Chondrocyte (in vitro differentiated cells): Measurements from ENCODE around the gene MSRB1. TPM values are rescaled to one million over a fixed set of nuclear protein-coding genes. Genes with fewer than 3 reads are reported as not detected.
"Not testable (repeated sequence)": the region's sequence is repeated elsewhere in the genome, so short reads cannot be mapped to it uniquely, and the experiment has no call there.

Source experiments
- DNase-seq: peaks from one replicate; pipeline ENCODE4 v3.0.0; 2021; ENCODE audit warnings: mixed read lengths, low spot score
- H3K27ac Mint-ChIP-seq: one replicate; pipeline ENCODE4 v1.8.0; 2021; ENCODE audit warnings: mild to moderate bottlenecking, moderate library complexity, mixed read lengths; ENCODE audit not compliant: unreplicated experiment
- H3K27me3 Mint-ChIP-seq: 2 replicates; pipeline ENCODE4 v1.8.0; 2021; ENCODE audit warnings: low read depth, mixed read lengths
- H3K36me3 Mint-ChIP-seq: 2 replicates; pipeline ENCODE4 v1.8.0; 2021; ENCODE audit warnings: low read depth, mixed read lengths
- H3K4me1 Mint-ChIP-seq: 2 replicates; pipeline ENCODE4 v1.8.0; 2021; ENCODE audit warnings: low read depth, mild to moderate bottlenecking, mixed read lengths
- H3K4me3 Mint-ChIP-seq: one replicate; pipeline ENCODE4 v1.8.0; 2021; ENCODE audit warnings: mild to moderate bottlenecking, moderate library complexity, mixed read lengths; ENCODE audit not compliant: unreplicated experiment
- H3K9me3 Mint-ChIP-seq: 2 replicates; pipeline ENCODE4 v1.8.0; 2021; ENCODE audit warnings: low read depth, mixed read lengths
- total RNA-seq: library from RNA; stranded (reverse); gene quantifications from 3 replicates; pipeline ENCODE4 v1.2.1, GENCODE V29; 2021
- TF ChIP-seq, protein P1 (sequence below): fragments of 200-600 bp; sonication (generic); IDR thresholded peaks from 2 replicates; pipeline ENCODE4 v1.5.0; 2021; ENCODE audit warnings: antibody characterized with exemption, mild to moderate bottlenecking, moderate library complexity

Gene MSRB1
- total RNA-seq, 1 donor from 2014 or later: 19.1 TPM

DNA sequence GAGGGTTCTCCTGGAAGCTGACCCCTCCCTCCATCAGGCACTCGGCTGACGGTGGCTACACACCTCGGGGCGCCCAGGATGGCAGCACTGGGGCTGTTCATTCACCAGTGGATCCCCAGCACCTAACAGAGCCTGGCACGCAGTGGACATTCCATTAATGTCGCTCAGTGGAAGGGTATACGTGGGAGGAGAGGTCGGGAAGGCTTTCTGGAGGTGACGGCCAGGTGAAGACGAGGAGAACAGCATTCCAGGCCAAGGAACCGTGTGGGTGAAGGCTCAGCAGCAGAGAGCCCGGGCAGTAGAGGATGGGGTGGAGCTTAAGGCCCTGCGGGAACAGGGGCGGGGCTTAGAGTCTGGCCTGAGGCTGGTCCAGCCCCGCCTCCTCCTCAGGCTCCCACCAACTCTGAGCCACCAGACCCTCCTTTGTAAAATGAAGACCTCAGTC, 22.2 kb downstream of the MSRB1 start:
- H3K27me3 Mint-ChIP-seq: peaks cover 44% of the 10 kb centered on the region
- no peak overlapping the region for H3K27ac Mint-ChIP-seq
- no peak overlapping the region for H3K4me3 Mint-ChIP-seq
- TF ChIP-seq, protein P1, sequence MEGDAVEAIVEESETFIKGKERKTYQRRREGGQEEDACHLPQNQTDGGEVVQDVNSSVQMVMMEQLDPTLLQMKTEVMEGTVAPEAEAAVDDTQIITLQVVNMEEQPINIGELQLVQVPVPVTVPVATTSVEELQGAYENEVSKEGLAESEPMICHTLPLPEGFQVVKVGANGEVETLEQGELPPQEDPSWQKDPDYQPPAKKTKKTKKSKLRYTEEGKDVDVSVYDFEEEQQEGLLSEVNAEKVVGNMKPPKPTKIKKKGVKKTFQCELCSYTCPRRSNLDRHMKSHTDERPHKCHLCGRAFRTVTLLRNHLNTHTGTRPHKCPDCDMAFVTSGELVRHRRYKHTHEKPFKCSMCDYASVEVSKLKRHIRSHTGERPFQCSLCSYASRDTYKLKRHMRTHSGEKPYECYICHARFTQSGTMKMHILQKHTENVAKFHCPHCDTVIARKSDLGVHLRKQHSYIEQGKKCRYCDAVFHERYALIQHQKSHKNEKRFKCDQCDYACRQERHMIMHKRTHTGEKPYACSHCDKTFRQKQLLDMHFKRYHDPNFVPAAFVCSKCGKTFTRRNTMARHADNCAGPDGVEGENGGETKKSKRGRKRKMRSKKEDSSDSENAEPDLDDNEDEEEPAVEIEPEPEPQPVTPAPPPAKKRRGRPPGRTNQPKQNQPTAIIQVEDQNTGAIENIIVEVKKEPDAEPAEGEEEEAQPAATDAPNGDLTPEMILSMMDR: no peak
- no peaks in the 10 kb centered on the region for H3K9me3 Mint-ChIP-seq
- H3K36me3 Mint-ChIP-seq: peaks cover 1% of the 10 kb centered on the region
- peaks cover 13% of the 10 kb centered on the region for H3K4me1 Mint-ChIP-seq
- no peak for DNase-seq

DNA sequence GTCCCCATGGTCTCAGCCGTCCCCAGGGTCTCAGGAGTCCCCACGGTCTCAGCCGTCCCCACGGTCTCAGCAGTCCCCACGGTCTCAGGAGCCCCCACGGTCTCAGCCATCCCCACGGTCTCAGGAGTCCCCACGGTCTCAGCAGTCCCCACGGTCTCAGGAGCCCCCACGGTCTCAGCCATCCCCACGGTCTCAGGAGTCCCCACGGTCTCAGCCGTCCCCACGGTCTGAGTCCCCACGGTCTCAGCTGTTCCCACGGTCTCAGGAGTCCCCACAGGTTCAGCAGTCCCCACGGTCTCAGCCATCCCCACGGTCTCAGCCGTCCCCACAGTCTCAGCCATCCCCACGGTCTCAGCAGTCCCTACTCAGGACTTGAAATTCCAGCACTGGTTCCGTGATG, 22.9 kb downstream of the MSRB1 start:
- not testable (repeated sequence) for H3K9me3 Mint-ChIP-seq
- peaks cover 45% of the 10 kb centered on the region for H3K27me3 Mint-ChIP-seq

DNA sequence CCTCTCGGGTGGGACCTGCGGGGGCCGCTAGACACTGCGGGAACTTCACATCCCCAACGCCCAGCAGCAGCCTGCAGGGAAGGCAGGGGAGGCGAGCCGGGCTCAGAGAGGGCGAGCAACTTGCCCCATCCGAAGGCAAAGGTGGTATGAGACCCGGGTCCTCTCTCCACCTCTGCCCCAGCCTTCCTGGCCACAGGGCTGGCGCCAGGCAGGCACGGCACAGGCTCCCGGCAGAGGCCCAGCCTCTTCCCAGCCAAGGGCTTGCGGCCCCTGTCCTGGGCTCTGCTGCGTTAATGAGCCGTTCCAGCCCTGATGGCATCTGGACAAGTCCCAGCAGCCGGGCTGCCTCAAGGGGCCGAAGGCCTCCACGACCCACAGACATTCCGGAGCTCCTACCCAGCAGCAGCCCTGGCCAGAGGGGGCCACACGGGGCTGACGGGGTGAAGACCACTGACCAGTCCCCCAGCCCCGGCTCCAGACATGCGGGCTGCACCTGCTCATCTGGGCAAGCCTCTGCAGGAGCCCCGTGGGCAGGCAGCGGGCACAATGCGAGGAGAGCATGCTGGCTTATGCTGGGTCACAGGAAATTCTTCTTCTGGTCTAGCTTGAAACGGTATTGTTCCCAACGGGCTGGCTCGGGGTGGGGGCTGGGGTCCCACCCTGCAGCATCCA, 23.5 kb downstream of the MSRB1 start:
- H3K27ac Mint-ChIP-seq: no peak overlapping the region
- TF ChIP-seq, protein P1: no peak

More for the DNA sequence above, 22.9 kb downstream of the MSRB1 start:
- H3K27ac Mint-ChIP-seq, H3K4me3 Mint-ChIP-seq, H3K36me3 Mint-ChIP-seq, DNase-seq: not testable (repeated sequence)
- H3K4me1 Mint-ChIP-seq: peaks cover 13% of the 10 kb centered on the region

DNA sequence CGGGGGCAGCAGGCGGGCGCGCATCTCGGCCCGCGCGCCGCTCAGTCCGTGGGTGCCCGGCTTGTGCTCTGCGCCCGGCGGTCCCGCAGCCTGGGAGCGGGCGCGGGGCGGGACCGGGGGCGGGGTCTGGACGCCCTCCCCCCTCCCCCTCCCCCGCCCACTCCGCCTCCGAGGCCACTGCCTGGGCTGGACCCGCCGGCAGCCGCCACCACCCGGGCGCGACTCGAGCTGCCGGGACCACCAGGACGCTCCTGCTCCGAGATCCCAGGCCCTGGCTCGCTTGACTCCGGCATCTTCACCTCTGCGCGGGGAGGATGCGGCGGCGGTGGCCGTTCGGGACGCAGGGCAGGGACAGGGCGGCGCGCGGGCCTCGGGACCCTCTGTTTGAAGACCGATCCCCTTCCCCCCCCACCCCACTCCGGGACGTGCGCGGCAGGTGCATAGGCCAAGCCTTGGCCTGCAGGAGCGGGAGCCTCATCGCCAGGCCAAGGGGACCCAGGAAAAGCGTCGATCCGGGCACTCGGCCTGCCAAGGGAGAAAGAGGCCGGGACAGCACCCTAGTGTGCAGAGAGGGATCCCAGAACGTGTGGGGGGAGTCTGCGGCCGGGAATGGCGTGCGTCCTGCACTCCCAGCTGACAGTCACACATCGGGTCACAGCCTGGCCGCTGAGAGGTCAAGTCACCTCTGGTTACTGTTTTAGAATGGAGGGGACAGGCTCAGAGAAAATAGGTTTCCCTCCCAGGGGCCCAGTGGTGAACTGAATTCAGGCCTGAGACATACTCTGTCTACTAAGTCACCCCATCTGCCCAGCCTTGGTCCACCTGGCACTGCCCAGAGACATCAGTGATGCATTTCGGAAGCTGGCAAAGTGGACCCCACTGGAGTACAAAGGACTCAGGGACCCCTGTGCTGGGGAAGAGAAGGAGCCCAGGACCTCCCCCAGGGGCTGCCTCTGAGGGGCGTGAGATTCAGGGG, 24.4 kb downstream of the MSRB1 start, which contains the start of gene HS3ST6:
Gene HS3ST6, minus strand, starts transcription at position 65 of the 976 bp plus-strand sequence. CDS start 92 bp downstream, outside the sequence.
- peaks cover 49% of the 10 kb centered on the region for H3K27me3 Mint-ChIP-seq
- TF ChIP-seq, protein P1: no peak
- peaks cover 8% of the 10 kb centered on the region for H3K4me1 Mint-ChIP-seq
- H3K4me3 Mint-ChIP-seq: no peak within 1 kb of the TSS
- no peak for DNase-seq
- no peaks in the 10 kb centered on the region for H3K9me3 Mint-ChIP-seq
- H3K27ac Mint-ChIP-seq: no peak within 1 kb of the TSS
- peaks cover 1% of the 10 kb centered on the region for H3K36me3 Mint-ChIP-seq

More for the DNA sequence above, 23.5 kb downstream of the MSRB1 start:
- peak; percentile 84 for DNase-seq
- H3K27me3 Mint-ChIP-seq: peaks cover 49% of the 10 kb centered on the region
- H3K4me1 Mint-ChIP-seq: peaks cover 13% of the 10 kb centered on the region
- no peaks in the 10 kb centered on the region for H3K9me3 Mint-ChIP-seq
- H3K36me3 Mint-ChIP-seq: peaks cover 1% of the 10 kb centered on the region
- no peak overlapping the region for H3K4me3 Mint-ChIP-seq

DNA sequence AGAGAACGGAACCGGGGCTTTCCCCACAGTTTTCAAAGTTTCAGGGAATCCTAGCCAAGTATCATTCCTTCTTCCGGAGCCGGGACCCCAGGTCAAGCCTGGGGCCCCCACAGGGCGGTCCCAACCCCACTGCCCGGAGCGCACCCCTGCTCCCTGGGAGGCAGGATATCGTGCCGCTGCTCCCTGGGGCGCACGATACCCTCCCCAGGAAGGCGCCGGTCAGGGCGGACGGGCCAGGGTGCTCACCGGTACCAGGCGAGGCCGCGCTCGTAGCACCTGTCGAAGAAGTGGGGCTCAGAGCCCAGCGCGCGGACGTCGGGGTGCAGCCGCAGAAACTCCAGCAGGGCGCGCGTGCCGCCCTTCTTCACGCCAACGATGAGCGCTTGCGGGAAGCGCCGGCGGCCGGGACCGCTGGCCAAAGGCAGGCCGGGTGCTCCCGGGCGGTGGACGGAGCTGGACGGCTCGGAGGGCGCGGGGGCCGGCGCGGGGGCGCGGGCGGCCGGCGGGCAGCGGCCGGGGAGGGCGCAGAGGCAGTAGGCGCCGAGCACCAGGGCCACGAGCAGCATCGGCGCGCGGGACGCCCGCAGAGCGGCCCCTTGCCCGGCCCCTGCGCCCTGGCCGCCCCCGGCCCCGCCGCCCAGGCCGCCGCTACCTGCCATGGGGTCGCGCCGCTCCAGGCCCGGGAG, 25.2 kb downstream of the MSRB1 start:
- TF ChIP-seq, protein P1: no peak
- H3K4me3 Mint-ChIP-seq: no peak overlapping the region
- peaks cover 3% of the 10 kb centered on the region for H3K4me1 Mint-ChIP-seq
- peaks cover 46% of the 10 kb centered on the region for H3K27me3 Mint-ChIP-seq
- no peak overlapping the region for H3K27ac Mint-ChIP-seq
- no peak for DNase-seq
- H3K36me3 Mint-ChIP-seq: peaks cover 1% of the 10 kb centered on the region
- no peaks in the 10 kb centered on the region for H3K9me3 Mint-ChIP-seq
